Activated CD8-positive, alpha-beta memory T cell treated with anti-CD3 and anti-CD28 coated beads, Interleukin-2, amount 50 U/mL, for 4 hours (primary cell): ENCODE measurements around the gene NYAP2.

ENCODE experiments used
- DNase-seq: peaks from one replicate; pipeline ENCODE4 v3.0.0-alpha.2; 2020

The NYAP2 gene

DNA sequence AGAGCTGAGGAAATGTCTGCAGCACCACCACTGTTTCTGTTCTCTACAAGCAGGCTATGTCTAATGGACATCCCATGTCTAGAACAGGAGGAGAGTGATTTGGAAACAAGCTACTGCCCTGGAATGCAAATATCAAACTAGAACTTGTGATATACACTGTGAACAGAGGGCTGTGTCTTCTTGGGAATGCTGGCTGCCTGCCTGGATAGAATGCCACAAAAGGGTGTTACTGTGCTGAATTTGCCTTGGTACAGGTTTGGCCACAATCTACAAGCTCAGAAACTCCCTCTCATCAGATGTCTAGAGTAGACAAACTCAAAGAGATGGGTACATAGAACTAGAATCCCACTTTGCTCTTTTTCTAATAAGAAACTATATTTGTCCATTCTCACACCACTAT, 170.5 kb downstream of the NYAP2 start:
- DNase-seq, result no peak

DNA sequence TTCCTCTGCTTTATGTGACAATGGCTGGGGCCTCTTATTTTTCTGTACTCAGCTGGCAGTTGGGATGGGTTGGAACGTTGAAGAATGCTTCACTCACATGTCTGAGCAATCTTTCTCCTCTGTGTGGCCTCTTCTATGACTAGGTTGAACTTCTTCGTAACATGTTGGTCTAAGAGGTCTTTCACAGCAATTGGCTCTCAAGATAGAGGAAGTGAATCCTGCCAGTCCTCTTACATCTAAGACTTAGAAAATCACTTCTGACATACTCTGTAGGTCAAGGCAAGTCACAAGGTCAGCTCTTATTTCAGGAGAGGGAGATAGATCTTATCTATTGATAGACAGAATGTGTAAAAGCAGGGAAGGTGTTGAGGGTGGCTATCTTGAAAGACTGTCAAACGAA, 174.1 kb downstream of the NYAP2 start:
- no peak for DNase-seq

DNA sequence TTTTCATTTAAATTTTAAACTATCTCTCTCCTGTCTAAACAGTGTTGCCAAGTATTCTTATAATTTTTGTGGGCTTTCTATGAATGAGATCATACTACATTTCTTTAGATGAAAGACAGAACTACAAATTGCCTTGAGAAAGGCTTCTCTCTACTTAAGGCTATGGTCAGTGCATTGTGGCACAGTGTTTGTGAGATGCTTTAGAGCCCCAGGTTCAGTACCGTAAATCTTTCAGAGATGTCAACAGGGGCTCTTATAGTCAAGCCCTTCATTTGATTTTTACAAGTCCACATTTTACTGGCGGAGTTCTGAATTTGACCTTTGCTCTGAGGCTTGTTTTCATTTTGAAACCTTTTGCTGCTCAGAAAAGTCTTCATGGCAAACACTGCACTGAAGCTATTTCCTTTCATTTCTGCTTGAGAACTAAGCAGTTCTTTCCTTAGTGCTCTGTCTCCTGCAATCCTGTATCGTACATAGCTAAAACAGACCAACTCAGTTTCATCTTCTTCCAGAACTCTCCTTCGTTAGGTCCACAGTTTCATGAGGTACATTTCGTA, 175.2 kb downstream of the NYAP2 start:
- no peak for DNase-seq

DNA sequence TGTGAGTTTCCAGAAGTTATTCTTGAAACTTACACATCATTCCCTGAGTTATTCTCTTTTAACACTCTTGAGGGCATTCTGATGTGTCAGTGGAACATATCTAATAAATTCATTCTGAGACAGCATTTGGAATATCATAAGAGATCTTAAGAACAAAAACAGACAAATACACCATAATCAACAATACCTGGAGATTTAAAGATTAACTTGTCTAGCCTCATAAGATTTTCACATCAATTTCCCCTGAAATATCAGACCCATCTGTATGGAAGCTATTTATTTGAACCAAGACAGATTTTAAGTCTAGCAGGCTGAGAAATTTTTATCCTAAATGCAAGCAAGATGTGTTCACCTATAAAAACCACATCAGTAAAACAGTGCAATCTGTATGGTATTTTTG, 181.6 kb downstream of the NYAP2 start:
- DNase-seq, result no peak

DNA sequence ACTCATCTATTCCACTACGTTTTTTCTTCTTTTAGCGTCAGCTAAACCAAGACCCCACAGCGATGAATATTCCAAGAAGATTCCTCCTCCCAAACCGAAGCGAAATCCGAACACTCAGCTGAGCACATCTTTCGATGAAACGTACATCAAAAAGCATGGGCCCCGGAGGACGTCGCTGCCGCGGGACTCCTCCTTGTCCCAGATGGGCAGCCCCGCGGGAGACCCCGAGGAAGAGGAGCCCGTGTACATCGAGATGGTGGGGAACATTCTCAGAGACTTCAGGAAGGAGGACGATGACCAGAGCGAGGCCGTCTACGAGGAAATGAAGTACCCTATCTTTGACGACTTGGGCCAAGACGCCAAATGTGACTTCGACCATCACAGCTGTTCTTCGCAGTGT, 182.4 kb downstream of the NYAP2 start:
- no peak for DNase-seq

DNA sequence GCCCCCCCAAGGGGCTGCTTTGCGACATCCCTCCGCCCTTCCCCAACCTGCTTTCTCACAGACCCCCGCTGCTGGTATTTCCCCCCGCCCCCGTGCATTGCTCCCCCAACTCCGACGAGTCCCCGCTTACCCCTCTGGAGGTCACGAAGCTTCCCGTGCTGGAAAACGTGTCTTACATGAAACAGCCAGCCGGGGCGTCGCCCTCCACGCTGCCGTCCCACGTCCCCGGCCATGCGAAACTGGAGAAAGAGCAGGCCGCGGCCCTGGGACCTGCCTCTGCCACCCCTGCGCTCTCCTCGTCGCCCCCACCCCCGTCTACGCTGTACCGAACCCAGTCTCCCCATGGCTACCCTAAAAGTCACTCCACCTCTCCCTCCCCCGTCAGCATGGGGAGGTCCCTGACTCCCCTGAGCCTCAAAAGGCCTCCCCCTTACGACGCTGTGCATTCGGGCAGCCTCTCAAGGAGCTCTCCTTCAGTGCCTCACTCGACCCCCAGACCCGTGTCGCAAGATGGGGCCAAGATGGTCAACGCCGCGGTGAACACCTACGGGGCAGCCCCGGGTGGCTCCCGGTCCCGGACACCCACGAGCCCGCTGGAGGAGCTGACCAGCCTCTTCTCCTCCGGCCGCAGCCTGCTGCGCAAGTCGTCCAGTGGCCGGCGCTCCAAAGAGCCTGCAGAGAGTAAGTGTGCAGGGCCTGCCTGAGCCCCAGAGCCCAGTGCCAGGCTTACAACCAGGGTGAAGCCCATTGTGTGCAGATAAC, 183.0 kb downstream of the NYAP2 start:
- DNase-seq, result no peak

DNA sequence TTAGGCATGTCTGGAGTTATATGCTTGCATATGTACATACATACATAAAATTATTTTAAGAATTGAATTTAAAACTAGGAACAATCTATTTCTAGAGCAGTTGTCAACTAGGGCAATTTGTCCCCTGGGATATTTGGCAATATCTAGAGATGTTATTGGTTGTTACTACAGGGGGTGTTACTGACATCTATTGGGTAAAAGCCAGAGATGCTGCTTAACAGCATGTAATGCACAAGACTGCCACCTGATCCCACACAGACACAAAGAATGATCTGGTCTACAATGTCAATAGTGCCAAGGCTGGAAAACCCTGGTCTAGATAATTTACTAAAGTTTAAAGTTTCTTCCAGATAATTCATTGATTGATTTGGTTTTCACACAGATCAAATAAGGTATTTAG, 185.3 kb downstream of the NYAP2 start:
- no peak for DNase-seq

DNA sequence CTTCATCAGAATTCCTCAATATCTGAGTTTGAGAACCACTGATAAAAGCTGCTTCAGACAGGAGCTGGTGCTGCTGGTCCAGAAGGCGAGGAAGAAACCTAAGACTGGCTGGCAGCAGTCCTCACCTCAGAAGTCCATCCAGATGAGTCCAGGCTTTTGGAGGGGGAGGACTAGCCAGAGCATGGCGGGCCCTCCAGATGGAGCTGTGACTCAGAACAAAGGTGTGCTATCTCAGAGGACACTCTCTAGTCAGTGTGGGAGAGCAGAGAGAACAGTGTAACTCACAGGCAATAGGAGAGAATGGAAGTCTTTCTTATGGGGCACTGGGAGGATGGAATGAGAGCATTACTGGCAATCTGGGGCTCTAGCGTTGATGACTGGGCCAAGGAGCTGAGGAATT, 191.4 kb downstream of the NYAP2 start:
- DNase-seq, result no peak

DNA sequence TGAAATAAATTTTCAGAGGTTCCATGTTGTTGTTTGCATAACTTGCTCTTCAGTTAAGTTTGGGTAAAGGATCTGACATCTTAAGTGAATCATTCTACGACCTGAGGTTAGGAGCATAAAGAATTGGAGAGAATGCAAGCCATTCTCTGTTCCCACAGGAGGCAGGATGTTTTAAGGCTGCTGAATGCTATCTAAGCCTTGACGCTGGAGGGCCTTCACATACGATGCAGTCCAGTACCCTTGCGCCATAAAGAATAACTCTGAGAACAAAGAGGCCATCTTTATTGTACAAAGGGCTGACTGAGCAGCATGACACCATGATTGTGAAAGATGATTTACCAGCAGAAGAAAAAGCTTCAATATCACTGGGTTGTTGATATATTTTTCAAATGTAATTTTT, 198.4 kb downstream of the NYAP2 start:
- no peak for DNase-seq

DNA sequence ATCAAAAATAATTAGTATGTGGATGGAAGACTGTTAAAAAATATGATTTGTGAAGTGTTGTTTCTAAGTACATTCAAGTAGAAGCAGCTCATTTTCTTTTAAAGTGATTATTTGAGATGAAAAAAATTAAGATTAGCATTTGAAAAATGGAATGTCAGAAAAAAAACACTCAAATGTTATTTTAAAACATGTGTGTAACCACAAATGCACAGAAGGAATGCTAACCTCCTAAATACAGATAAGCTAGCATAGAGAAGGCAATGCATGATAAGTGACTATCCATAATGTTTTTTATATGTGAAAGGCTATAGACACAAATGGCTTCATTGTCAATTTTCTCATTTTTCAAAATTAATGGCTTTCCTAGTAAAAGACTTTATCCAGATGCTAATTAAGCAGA, 198.9 kb downstream of the NYAP2 start:
- DNase-seq, result no peak

DNA sequence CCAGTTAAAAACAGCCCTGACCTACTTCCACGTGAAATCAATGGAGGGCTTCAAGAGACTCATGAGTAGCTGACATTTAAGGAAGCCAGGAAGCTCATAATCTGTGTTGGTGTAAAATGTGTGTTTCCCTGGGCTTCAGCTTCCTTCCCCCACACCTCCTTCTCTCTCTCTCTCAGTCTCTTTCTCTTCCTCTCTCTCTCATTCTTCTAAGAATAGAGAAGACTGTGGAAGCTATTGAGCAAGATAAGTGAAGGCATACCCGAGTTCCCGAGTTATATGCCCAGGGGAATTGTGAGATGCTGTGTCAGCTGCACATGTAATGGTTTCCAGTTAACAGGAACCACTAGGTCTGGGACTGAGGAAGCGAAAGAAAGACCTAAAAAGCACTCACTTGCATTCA, 199.4 kb downstream of the NYAP2 start:
- DNase-seq, result no peak

DNA sequence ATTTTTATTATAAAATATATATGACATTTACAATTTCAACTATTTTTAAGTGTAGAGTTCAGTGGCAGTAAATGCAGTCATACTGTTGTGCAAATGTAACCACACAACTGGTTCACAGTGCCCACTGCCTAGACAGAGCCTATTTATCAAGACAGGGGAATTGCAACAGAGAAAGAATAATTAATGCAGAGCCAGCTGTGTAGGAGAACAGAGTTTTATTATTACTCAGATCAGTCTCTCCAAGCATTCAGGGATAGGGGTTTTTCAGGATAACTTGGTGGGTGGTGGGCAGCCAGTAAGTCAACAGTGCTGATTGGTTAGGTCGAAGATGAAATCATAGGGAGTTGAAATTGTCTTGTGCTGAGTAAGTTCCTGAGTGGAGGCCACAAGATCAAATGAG, 200.3 kb downstream of the NYAP2 start:
- no peak for DNase-seq

DNA sequence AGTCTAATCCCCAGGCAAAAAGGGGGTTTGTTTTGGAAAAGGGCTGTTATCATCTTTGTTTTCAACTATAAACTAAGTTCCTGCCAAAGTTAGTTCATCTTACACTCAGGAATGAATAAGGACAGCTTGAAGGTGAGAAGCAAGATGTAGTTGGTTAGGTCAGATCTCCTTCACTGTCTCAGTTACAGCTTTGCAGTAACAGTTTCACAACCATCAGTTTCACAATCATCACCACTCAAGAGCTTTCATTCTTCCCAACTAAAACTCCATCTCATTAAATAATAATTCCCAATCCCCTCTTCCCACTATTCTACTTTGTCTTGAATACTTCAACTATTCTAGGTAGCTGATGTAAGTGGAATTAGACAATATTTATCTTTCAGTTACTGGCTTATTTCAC, 200.9 kb downstream of the NYAP2 start:
- DNase-seq, result no peak

DNA sequence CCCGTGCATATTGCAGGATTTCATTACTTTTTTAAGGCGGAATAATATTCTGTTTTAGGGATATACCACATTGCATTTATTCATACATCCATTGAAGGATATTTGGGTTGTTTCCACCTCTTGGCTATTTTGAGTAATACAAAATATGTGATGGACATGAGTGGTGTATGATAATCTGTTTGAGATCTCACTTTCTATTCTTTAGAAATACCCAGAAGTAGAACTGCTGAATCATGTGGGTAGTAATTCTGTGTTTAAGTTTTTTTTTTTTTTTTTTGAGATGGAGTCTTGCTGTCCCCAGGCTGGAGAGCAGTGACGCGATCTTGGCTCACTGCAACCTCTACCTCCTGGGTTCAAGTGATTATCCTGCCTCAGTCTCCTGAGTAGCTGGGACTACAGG, 201.4 kb downstream of the NYAP2 start:
- DNase-seq, result no peak

DNA sequence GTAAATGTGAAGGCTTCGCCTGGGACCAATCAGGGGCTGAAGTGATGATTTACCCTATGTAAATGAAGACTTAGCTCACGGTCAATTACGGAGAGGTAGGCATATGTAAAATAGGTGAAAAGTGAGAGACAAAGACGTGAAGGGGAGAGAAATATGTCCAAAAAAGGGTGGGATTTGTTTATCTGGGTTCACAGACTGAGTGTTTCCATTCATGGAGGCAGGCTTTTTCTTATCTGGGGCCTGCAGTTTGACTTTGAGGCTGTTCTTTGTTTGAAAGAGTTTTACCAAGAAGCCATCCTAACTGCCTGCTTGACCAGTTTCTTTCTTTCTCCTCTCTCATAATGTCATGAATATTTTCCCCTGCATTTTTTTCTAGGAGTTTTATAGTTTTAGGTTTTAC, 202.7 kb downstream of the NYAP2 start:
- no peak for DNase-seq

DNA sequence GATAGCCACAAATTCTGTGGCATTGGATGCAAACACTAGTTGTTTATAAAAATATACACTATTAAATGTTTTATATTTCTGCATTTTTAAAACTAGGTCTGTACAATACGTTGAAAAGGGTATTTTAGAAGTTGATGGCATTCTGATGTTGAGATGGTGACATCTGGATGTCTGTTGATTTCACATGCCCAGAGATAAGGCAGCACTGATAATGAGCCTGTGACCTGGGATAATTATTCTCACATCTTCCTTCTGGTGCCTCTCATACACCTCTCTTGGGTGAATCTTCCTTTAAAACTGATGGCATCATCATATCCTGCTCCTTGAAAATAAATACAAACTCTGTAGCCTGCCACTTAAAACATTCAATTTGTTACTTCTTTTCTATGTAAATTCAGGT, 208.6 kb downstream of the NYAP2 start:
- DNase-seq, result no peak

DNA sequence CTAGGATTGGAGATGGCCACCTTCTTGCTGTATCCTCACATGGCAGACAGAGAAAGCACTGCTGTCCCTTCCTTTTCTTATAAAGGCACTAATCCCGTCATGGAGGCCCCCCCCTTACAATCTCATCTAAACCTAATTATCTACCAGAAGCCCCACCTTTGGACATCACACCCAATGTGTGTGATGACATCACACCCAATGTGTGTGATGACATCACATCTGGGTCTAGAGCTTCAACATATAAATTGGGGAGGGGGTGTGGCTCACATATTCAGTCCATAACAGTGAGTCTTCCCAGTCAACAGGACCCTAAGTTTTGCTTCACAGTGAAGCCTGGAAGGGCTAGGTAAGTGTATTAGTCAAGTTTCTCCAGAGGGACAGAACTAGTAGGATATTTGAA, 213.1 kb downstream of the NYAP2 start:
- no peak for DNase-seq

DNA sequence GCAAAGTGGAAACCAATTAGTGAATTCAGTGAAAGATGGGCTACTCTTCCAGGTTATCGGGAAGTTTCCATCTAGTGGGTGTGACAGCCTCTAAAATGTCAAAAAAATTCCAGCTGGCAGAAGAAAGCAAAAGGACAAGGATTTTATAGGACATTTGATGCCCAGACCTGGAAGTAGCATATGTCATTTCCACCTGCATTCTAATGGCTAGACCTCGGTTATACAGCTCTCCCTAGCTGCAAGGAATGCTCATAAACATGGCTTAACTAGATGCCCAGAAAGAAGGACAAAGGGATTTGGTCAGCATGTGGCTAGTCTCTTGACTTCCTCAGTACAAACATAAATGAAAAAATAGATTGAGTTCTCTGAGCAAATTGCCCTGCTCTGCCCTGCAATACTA, 215.4 kb downstream of the NYAP2 start:
- no peak for DNase-seq

DNA sequence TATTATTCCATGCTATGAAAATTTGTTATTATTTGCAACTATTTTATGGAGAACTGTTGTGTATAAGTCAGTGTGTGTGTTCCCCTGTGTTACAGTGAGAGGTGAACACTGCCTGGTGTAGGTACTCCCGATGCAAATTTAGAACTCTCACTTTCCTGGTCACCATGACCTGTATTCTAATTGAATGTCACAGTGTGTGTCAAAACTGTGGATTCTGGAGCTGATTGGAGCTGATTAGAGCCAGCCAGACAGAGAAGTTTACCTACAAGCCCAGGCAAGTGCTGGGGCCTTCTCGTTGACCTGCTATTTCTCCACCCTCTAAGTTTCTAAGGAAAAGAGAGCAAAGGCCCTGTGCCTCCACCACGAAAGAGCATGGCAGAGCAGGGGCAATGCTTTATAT, 216.0 kb downstream of the NYAP2 start:
- DNase-seq, result no peak

DNA sequence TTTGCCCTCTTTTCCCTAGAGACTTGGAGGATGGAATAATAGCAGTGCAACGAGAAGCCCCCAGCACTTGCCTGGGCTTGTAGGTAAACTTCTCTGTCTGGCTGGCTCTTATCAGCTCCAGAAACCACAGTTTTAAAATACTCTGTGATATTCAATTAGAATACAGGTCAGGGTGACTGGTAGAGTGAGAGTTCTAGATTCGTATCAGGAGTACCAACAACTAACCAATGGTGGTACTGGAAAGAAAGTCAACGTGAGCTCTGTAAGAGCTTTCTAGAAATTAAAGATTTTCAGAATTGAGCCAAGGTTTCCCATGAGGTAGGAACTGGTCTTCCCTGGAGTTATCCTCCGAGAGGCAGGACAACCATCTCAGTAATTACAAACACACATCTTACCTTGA, 216.9 kb downstream of the NYAP2 start:
- DNase-seq, result no peak

DNA sequence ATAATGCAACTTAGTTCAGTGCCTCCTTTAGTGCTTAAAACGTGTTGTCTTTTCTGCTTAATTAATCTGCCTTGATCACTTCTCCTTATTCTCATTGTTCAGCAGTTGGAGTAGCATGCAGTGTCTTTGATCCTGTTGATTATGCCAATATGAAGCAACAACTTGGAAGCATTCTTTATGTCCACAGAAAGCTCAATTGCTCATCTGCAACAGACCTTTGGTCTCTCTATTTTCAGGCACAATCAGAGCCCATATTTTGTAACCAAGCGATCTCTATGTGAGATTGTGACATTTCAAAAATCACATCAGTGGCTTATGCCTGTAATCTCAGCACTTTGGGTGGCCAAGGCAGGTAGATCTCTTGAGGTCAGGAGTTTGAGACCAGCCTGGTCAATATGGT, 217.3 kb downstream of the NYAP2 start:
- no peak for DNase-seq

DNA sequence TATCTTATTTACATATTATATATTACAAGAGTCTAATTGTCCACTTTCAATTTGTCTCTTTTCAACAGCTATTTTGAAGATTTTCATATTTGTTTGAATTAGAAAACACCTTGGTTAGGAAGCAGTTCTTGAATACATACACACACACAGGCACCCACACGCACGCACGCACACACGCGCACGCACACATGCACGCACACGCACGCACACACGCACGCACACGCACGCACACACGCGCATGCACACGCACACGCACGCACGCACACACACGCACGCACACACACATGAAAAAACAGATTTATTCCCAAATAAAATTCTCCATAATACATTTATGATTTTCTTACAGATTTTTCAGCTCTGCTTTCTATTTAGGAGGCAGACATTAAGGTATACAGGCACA, 220.7 kb downstream of the NYAP2 start:
- DNase-seq, result no peak

DNA sequence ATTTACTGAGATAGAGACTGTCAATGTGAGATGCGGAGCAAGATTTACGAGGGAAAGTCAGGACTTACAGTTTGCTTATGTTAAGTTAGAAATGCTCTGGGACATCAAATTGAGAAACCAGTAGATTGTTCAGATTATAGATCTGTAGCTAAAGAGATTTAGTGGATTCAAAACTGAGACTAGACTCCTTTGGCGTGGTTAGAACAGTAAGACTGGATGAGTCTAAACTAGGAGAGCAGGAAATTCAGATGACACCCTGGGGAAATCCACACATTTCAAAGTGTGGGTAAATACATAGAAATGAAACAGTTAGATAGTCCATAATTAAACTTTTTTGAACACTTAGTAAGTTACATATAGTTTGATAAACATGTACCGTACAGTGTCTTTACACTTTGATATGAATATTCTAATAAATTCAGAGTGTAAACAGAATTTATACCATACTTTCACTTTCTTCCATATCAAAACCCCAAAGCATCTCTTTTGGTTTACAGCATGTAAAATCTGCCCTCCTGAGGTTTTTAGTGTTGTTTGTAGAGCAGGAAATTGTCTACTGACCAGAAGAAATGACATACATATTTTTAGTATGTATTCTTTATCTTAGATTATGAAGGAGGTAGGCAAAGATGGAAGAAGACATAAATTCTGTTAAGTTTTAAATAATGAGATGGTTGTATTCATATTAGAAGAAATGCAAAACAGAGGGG, 231.5 kb downstream of the NYAP2 start:
- DNase-seq, result no peak

DNA sequence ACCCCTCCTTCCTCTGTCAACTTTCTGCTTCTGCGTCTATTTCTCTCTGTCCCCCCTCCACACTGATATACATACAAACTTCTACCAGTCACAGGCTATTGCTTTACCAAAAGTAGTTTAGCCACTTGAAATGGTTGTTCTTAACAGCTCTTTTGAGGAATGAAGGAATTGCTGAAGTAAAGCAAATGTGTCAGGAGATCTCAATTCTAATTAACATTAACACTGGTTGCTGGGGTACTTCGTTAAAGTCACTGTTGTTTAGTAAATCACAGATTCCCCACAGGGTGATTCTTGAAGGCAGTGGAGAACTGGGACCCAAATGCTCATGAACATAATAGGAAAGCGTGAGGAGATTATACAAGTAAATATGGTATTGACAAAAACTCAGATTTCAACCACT, 232.8 kb downstream of the NYAP2 start:
- no peak for DNase-seq

DNA sequence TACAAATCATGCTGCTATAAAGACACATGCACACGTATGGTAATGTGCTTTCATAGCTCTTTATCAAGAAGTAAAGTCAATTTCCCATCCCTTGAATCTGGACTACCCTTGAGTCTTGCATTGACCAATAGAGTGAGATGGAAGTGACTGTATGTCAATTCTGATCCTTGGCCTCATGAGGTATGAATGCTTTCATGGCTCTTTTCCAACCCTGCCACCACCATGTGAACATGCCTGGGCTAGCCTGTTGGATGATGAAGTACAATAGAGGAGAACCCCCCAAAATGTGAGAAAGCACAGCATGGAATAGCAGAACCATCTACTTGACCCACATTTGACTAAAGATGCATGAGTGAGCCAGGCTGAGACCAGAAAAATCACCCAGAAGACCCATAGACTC, 237.0 kb downstream of the NYAP2 start:
- DNase-seq, result no peak
